ENCODE data around the gene PLXNA3. TPM values are rescaled to one million over a fixed set of nuclear protein-coding genes. Genes with fewer than 3 reads are reported as not detected.

The PLXNA3 gene
- total RNA-seq, 1 donor from 2014 or later: 49.0 TPM

DNA sequence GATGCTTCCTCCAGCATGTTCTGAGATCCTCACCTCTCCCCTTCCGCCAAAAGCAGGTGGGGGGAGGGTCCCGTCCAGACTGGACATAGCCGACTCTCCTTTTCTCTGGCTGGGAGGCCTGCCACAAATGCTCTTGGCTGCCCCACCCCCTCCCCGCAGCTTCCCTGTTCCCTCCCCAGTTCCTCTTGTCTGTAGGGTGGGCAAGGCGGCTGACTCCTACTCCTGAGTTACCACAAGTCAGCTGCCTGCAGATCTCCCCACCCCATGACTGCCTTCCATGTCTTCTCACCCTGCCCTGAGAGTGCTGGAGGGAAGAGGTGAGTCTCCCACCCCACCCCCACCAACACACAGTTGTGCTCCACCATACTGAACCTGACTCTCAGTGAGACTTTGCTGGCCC, 26.7 kb upstream of the PLXNA3 start:
- Histone ChIP-seq H3K9me3 (no peaks in the 10 kb centered on the region), H3K4me1 (peaks cover 3% of the 10 kb centered on the region), H3K36me3 (peaks cover 19% of the 10 kb centered on the region), H3K27ac (peak overlapping the region; percentile 47), H3K4me3 (no peak overlapping the region), H3K27me3 (no peaks in the 10 kb centered on the region)
- intact Hi-C loops (cut with DNase I): no loop called here
- no peak for TF ChIP-seq CTCF (IDR thresholded peaks at IDR 0.05)
- peak; percentile 77 for DNase-seq
- peak; percentile 61 for ATAC-seq

GRCh38 chrX:154432210-154432609, 25.9 kb upstream of the PLXNA3 start:
- ATAC-seq (no peak), DNase-seq (no peak)
- Histone ChIP-seq H3K4me1 (peaks cover 2% of the 10 kb centered on the region), H3K4me3 (no peak overlapping the region), H3K27me3 (no peaks in the 10 kb centered on the region), H3K36me3 (peaks cover 19% of the 10 kb centered on the region), H3K9me3 (no peaks in the 10 kb centered on the region), H3K27ac (no peak overlapping the region)
- TF ChIP-seq CTCF (IDR thresholded peaks at IDR 0.05): no peak
- intact Hi-C loops (cut with DNase I): no loop called here

- DNase-seq: no peak
- TF ChIP-seq CTCF (IDR thresholded peaks at IDR 0.05): no peak
- no peak for ATAC-seq
- Histone ChIP-seq H3K4me3 (no peak overlapping the region), H3K36me3 (peaks cover 19% of the 10 kb centered on the region), H3K27ac (no peak overlapping the region), H3K4me1 (no peaks in the 10 kb centered on the region), H3K9me3 (no peaks in the 10 kb centered on the region), H3K27me3 (no peaks in the 10 kb centered on the region)
- intact Hi-C loops (cut with DNase I): no loop called here
Observed at GRCh38 chrX:154433605-154434004, 24.5 kb upstream of the PLXNA3 start.

GRCh38 chrX:154434394-154435168, 23.5 kb upstream of the PLXNA3 start:
- no peak for DNase-seq
- Histone ChIP-seq H3K27me3 (no peaks in the 10 kb centered on the region), H3K36me3 (peaks cover 20% of the 10 kb centered on the region), H3K27ac (no peak overlapping the region), H3K4me3 (no peak overlapping the region), H3K9me3 (no peaks in the 10 kb centered on the region), H3K4me1 (no peaks in the 10 kb centered on the region)
- intact Hi-C loops (cut with DNase I): no loop called here
- ATAC-seq: no peak
- TF ChIP-seq CTCF (IDR thresholded peaks at IDR 0.05): no peak

GRCh38 chrX:154435171-154435733, 22.8 kb upstream of the PLXNA3 start:
- H3K9me3 ChIP-seq: no peaks in the 10 kb centered on the region
- ATAC-seq (no peak), DNase-seq (no peak)
- H3K4me1 ChIP-seq: no peaks in the 10 kb centered on the region
- no peak overlapping the region for H3K4me3 ChIP-seq
- H3K36me3 ChIP-seq: peaks cover 24% of the 10 kb centered on the region
- no peak for TF ChIP-seq CTCF (IDR thresholded peaks at IDR 0.05)
- H3K27me3 ChIP-seq: no peaks in the 10 kb centered on the region
- intact Hi-C loops (cut with DNase I): no loop called here
- H3K27ac ChIP-seq: no peak overlapping the region
